Prostate gland (tissue), 2 donors: ENCODE data around the gene PLA2G2D. TPM values are rescaled to one million over a fixed set of nuclear protein-coding genes. Genes with fewer than 3 reads are reported as not detected.
"Not testable (repeated sequence)": the region's sequence is repeated elsewhere in the genome, so short reads cannot be mapped to it uniquely, and the experiment has no call there.

Experiments
- DNase-seq: peaks from one replicate; pipeline ENCODE4 v3.0.0-alpha.2; 2019; ENCODE audit warnings: low spot score
- H3K27ac ChIP-seq, 2 donors: fragments of 200-600 bp; sonication (generic); 2 replicates each; pipeline ENCODE4 v1.5.1; 2017 to 2019
- H3K27me3 ChIP-seq: fragments of 200-600 bp; sonication (generic); replicated peaks from 2 replicates; pipeline ENCODE4 v1.5.1; 2019; ENCODE audit not compliant: insufficient read depth
- H3K36me3 ChIP-seq, 2 donors: fragments of 200-600 bp; sonication (generic); 1 replicate in 1 of 2; 2 replicates in 1 of 2; pipeline versions ENCODE4 v1.5.1 to v1.8.1; 2017 to 2019
- H3K4me1 ChIP-seq: fragments of 200-600 bp; sonication (generic); replicated peaks from 2 replicates; pipeline ENCODE4 v1.5.1; 2019
- H3K4me3 ChIP-seq, 2 donors: fragments of 200-600 bp; sonication (generic); 2 replicates each; pipeline ENCODE4 v1.5.1; 2017 to 2019
- H3K9me3 ChIP-seq: fragments of 200-600 bp; sonication (generic); 2 replicates; pipeline ENCODE4 v1.5.1; 2017
- POLR2A ChIP-seq: fragments of 450-650 bp; IDR thresholded peaks from one replicate; pipeline ENCODE4 v1.6.1; 2016; ENCODE audit warnings: antibody characterized with exemption, mild to moderate bottlenecking
- POLR2AphosphoS5 ChIP-seq: sonication (generic); formaldehyde crosslinking; IDR thresholded peaks from one replicate; pipeline ENCODE4 v1.6.1; 2017; ENCODE audit warnings: antibody characterized with exemption
- WGBS: methylation state at CpG from one replicate; pipeline ENCODE4 v1.1.5; 2018; 5-methylcytosine and 5-hydroxymethylcytosine counted together
- intact Hi-C: fragments of 100-400 bp; cut with DNase I; formaldehyde crosslinking; loops from one replicate; pipeline ENCODE4 v1.14.2; 2022
- total RNA-seq, 2 donors: library from RNA; depleted of rRNA; stranded (reverse); fragments of >200 nt; gene quantifications; one replicate each; pipeline ENCODE4 v1.1.0, GENCODE V29; 2016
- TF ChIP-seq, protein P1 (sequence below), 4 experiments: fragments of 200-600 bp in 2 of 4; fragments of 450-650 bp in 2 of 4; sonication (generic) in 2 of 4; IDR thresholded peaks; 1 replicate in 3 of 4; 2 replicates in 1 of 4; pipeline ENCODE4 v1.5.1; 2016 to 2019; ENCODE audit warnings: antibody characterized with exemption in 4 of 4, mild to moderate bottlenecking in 2 of 4, moderate library complexity in 2 of 4

The PLA2G2D gene
- total RNA-seq, 2 donors from 2014 or later: not detected

DNA sequence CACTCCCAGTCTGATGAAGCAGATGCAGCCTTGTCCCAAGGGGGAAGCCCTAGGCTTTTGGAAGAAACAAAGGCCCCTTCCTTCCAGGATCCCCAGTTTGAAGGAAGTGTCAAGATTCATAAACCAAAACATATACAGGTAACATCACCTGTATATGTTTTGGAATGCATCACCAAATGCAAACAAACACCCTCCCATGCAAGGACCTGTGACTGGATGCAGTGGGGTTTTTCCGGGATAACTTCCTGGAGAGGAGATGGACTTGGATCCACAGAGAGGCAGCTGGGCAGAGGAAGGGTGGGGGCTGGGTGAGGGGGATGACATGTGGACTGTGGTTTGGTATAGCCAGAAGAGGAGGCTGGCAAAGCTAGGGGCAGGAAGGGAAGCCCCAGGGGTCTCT is 18.3 kb upstream of the PLA2G2D start:
- Histone ChIP-seq H3K27ac (no peak overlapping the region), H3K4me1 (peaks cover 6% of the 10 kb centered on the region), H3K27me3 (no peaks in the 10 kb centered on the region), H3K4me3 (no peak overlapping the region), H3K36me3 (no peaks in the 10 kb centered on the region), H3K9me3 (no peaks in the 10 kb centered on the region)
- intact Hi-C loops: no loop called here
- 81% methylated on average over 1 of the region's 1 CpG for WGBS
- DNase-seq: no peak
- TF ChIP-seq POLR2A (no peak), POLR2AphosphoS5 (no peak)
- TF ChIP-seq, protein P1, sequence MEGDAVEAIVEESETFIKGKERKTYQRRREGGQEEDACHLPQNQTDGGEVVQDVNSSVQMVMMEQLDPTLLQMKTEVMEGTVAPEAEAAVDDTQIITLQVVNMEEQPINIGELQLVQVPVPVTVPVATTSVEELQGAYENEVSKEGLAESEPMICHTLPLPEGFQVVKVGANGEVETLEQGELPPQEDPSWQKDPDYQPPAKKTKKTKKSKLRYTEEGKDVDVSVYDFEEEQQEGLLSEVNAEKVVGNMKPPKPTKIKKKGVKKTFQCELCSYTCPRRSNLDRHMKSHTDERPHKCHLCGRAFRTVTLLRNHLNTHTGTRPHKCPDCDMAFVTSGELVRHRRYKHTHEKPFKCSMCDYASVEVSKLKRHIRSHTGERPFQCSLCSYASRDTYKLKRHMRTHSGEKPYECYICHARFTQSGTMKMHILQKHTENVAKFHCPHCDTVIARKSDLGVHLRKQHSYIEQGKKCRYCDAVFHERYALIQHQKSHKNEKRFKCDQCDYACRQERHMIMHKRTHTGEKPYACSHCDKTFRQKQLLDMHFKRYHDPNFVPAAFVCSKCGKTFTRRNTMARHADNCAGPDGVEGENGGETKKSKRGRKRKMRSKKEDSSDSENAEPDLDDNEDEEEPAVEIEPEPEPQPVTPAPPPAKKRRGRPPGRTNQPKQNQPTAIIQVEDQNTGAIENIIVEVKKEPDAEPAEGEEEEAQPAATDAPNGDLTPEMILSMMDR (IDR thresholded peaks at IDR 0.05): no peak

DNA sequence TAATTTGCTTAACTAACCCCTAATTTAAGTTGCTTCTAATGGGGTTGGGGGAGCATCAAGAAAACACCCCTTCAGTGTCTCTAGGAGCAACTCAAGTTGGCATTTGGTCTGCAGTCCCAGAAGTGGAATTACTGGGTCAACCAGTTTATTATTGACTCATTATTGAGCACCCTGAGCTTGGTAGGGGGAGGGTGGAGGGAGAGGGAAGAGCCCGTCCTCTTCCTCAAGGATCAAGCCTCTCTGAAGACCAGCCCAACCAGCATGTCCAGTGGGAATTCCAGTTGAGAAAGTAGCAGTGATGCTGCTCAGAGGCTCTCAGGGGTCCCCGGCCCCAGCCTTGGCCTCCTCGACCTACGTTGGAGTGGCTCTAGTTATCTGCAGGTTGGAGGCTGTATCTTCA is 17.7 kb upstream of the PLA2G2D start:
- Histone ChIP-seq H3K36me3 (no peaks in the 10 kb centered on the region), H3K27me3 (no peaks in the 10 kb centered on the region), H3K9me3 (no peaks in the 10 kb centered on the region), H3K27ac (no peak overlapping the region), H3K4me1 (peaks cover 6% of the 10 kb centered on the region), H3K4me3 (no peak overlapping the region)
- peak; percentile 63 for DNase-seq
- WGBS: 79% methylated on average over 4 of the region's 4 CpGs
- TF ChIP-seq POLR2AphosphoS5: peak; percentile 83
- TF ChIP-seq POLR2A: no peak
- intact Hi-C loops: no loop called here

DNA sequence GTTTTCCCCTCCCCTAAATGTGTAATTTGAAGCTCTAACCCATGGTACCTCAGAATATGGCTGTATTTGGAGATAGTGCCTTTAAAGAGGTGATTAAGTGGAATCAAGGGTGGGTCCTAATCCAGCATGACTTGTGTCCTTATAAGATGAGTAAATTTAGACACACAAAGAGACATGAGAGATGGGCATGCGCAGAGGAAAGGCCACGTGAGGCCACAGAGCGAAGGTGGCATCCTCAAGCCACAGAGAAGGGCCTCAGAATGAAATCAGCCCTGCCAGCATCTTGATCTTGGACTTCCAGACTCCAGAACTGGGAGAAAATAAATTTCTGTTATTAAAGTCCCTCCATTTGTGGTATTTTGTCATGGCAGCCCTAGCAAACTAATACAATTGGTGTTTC is 16.9 kb upstream of the PLA2G2D start:
- 94% methylated on average over 3 of the region's 3 CpGs for WGBS

DNA sequence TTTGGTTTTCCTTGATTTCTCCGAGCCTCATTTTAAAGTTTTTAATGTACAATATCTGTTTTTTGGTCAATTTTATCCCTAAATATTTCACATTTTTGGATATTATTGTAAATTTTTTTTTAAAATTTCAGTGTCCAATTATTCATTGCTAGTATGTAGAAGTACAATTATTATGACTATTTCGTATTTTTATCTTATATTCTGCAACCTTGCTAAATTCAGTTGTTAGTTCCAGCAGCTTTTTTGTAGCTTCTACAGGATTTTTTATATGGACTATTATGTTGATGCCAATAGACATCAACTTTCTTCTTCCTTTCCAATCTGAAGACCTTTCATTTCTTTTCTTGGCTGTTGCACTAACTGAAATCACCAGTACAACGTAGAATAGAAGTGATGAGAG is 15.7 kb upstream of the PLA2G2D start:
- TF ChIP-seq POLR2A (no peak), POLR2AphosphoS5 (no peak)
- TF ChIP-seq, protein P1 (IDR thresholded peaks at IDR 0.05): no peak
- DNase-seq: no peak
- H3K27ac ChIP-seq: no peak overlapping the region
- intact Hi-C loops: no loop called here
- no peak overlapping the region for H3K4me3 ChIP-seq
- no peaks in the 10 kb centered on the region for H3K27me3 ChIP-seq
- H3K36me3 ChIP-seq: no peaks in the 10 kb centered on the region
- peaks cover 5% of the 10 kb centered on the region for H3K4me1 ChIP-seq
- no peaks in the 10 kb centered on the region for H3K9me3 ChIP-seq
- 93% methylated on average over 3 of the region's 3 CpGs for WGBS

More for the DNA sequence above, 16.9 kb upstream of the PLA2G2D start:
- no peaks in the 10 kb centered on the region for H3K36me3 ChIP-seq
- H3K9me3 ChIP-seq: no peaks in the 10 kb centered on the region
- peaks cover 6% of the 10 kb centered on the region for H3K4me1 ChIP-seq
- DNase-seq: no peak
- no peak overlapping the region for H3K27ac ChIP-seq
- intact Hi-C loops: no loop called here
- no peak overlapping the region for H3K4me3 ChIP-seq
- H3K27me3 ChIP-seq: no peaks in the 10 kb centered on the region
- no peak for TF ChIP-seq POLR2AphosphoS5
- TF ChIP-seq, protein P1 (IDR thresholded peaks at IDR 0.05): no peak
- TF ChIP-seq POLR2A: no peak

DNA sequence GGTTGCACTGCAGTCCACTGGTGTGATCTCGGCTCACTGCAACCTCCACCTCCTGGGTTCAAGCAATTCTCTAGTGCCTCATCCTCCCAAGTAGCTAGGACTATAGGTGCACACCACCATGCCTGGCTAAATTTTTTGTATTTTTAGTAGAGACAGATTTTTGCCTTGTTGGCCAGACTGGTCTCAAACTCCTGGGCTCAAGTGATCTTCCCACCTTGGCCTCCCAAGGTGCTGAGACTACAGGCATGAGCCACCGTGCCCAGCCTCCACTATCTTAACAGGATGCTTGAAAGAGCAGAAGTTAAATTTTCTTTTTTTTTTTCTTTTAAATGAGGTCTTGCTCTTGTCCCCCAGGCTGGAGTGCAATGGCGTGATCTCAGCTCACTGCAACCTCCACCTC is 11.2 kb upstream of the PLA2G2D start:
- H3K27me3 ChIP-seq, H3K4me1 ChIP-seq, H3K4me3 ChIP-seq, intact Hi-C loops, H3K9me3 ChIP-seq, H3K27ac ChIP-seq, DNase-seq, H3K36me3 ChIP-seq: not testable (repeated sequence)
- 99% methylated on average over 3 of the region's 3 CpGs for WGBS

DNA sequence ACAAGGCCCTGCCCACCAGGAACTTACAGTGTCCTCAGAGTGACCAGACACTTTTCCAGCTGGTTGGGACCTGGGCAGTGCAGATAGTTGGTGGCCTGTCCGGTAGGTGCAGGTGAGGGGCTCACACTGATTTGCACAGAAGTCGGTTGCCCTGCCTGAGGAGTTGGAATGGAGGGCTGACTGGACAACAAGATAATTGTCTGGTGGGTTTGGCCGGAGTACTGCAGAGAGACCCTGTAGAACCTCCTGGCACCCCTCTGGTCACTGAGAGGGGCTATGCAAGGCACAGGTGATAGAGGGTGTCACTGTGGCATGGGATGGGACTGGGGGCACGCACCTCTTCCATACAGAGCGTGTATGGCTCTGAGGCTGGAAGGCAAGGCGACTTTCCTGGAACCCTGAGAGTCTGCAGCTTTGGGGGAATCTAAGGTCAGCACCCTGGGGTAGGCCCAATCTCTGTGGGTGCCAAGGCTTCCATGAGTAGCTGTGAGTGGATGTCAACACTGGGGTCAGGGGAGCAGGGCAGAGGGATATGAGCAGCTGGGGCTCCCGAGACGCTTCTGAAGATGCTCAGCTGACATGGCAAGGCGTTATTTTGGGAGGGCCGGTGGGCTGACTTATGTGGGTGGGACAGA is 7.6 kb upstream of the PLA2G2D start:
- Histone ChIP-seq H3K4me1 (no peaks in the 10 kb centered on the region), H3K27ac (no peak overlapping the region), H3K27me3 (no peaks in the 10 kb centered on the region), H3K9me3 (no peaks in the 10 kb centered on the region), H3K36me3 (no peaks in the 10 kb centered on the region), H3K4me3 (no peak overlapping the region)
- 91% methylated on average over 10 of the region's 10 CpGs for WGBS
- no peak for DNase-seq
- no peak for TF ChIP-seq POLR2AphosphoS5
- no peak for TF ChIP-seq POLR2A
- TF ChIP-seq, protein P1 (IDR thresholded peaks at IDR 0.05): no peak
- intact Hi-C loops: no loop called here
